ENCODE measurements around the gene ZBTB4. TPM values are rescaled to one million over a fixed set of nuclear protein-coding genes. Genes with fewer than 3 reads are reported as not detected.

ZBTB4 gene
- polyA plus RNA-seq, 1 donor from 2014 or later, result 8.0 TPM

DNA sequence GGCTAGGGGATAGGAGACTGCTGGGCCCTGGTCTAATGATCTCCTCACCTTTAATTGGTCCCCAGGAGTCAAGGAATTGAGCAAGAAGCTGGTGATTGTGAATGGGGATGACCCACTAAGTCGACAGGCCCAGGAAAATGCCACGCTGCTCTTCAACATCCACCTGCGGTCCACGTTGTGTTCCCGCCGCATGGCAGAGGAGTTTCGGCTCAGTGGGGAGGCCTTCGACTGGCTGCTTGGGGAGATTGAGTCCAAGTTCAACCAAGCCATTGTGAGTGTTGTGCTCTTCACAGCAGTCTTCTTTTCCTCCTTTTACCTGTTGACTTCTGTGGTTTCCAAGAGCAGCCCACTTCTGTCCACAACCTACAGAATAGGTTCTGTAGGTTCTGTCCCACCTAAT lies 24.1 kb upstream of the ZBTB4 start:
- no peak overlapping the region for H3K4me3 ChIP-seq (ENCODE audit: low read length)
- H2AFZ ChIP-seq (ENCODE audit: low read depth, low read length), result no peak overlapping the region
- no peaks in the 10 kb centered on the region for H3K79me2 ChIP-seq (replicated peaks; ENCODE audit: insufficient read depth, low read length)
- H3K9me3 ChIP-seq (ENCODE audit: low read length), result no peaks in the 10 kb centered on the region
- H3K36me3 ChIP-seq (ENCODE audit: insufficient read depth, low read length), result no peaks in the 10 kb centered on the region
- no peaks in the 10 kb centered on the region for H3K9me2 ChIP-seq (ENCODE audit: insufficient read depth, low read length)
- no peak overlapping the region for H3K9ac ChIP-seq (ENCODE audit: low read length)
- no peaks in the 10 kb centered on the region for H4K20me1 ChIP-seq (ENCODE audit: insufficient read depth)
- H3F3A ChIP-seq (ENCODE audit: insufficient read depth, low read length, poor library complexity, severe bottlenecking), result no peaks in the 10 kb centered on the region
- no peaks in the 10 kb centered on the region for H3K27me3 ChIP-seq (ENCODE audit: insufficient read depth, low read depth, low read length)
- TF ChIP-seq EZH2 (IDR thresholded peaks at IDR 0.05; ENCODE audit: borderline replicate concordance, insufficient read depth, low read length, poor library complexity, severe bottlenecking) (no peak), POLR2AphosphoS5 (IDR thresholded peaks at IDR 0.05) (no peak), MXI1 (conservative IDR thresholded peaks at IDR 0.05; ENCODE audit: poor library complexity, severe bottlenecking) (no peak), EP300 (conservative IDR thresholded peaks at IDR 0.05; ENCODE audit: poor library complexity, severe bottlenecking) (no peak), RAD21 (conservative IDR thresholded peaks at IDR 0.05) (no peak), TAF1 (IDR thresholded peaks at IDR 0.05; ENCODE audit: low read depth) (no peak), SMC3 (conservative IDR thresholded peaks at IDR 0.05; ENCODE audit: poor library complexity) (no peak)
- TF ChIP-seq, protein P1, sequence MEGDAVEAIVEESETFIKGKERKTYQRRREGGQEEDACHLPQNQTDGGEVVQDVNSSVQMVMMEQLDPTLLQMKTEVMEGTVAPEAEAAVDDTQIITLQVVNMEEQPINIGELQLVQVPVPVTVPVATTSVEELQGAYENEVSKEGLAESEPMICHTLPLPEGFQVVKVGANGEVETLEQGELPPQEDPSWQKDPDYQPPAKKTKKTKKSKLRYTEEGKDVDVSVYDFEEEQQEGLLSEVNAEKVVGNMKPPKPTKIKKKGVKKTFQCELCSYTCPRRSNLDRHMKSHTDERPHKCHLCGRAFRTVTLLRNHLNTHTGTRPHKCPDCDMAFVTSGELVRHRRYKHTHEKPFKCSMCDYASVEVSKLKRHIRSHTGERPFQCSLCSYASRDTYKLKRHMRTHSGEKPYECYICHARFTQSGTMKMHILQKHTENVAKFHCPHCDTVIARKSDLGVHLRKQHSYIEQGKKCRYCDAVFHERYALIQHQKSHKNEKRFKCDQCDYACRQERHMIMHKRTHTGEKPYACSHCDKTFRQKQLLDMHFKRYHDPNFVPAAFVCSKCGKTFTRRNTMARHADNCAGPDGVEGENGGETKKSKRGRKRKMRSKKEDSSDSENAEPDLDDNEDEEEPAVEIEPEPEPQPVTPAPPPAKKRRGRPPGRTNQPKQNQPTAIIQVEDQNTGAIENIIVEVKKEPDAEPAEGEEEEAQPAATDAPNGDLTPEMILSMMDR (IDR thresholded peaks at IDR 0.05; ENCODE audit: poor library complexity, severe bottlenecking), result no peak
- TF ChIP-seq, protein P2, sequence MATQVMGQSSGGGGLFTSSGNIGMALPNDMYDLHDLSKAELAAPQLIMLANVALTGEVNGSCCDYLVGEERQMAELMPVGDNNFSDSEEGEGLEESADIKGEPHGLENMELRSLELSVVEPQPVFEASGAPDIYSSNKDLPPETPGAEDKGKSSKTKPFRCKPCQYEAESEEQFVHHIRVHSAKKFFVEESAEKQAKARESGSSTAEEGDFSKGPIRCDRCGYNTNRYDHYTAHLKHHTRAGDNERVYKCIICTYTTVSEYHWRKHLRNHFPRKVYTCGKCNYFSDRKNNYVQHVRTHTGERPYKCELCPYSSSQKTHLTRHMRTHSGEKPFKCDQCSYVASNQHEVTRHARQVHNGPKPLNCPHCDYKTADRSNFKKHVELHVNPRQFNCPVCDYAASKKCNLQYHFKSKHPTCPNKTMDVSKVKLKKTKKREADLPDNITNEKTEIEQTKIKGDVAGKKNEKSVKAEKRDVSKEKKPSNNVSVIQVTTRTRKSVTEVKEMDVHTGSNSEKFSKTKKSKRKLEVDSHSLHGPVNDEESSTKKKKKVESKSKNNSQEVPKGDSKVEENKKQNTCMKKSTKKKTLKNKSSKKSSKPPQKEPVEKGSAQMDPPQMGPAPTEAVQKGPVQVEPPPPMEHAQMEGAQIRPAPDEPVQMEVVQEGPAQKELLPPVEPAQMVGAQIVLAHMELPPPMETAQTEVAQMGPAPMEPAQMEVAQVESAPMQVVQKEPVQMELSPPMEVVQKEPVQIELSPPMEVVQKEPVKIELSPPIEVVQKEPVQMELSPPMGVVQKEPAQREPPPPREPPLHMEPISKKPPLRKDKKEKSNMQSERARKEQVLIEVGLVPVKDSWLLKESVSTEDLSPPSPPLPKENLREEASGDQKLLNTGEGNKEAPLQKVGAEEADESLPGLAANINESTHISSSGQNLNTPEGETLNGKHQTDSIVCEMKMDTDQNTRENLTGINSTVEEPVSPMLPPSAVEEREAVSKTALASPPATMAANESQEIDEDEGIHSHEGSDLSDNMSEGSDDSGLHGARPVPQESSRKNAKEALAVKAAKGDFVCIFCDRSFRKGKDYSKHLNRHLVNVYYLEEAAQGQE (IDR thresholded peaks at IDR 0.05; ENCODE audit: borderline replicate concordance), result no peak
- H3K4me2 ChIP-seq (ENCODE audit: low read length), result no peak overlapping the region
- no peak overlapping the region for H3K27ac ChIP-seq (ENCODE audit: low read length)

DNA sequence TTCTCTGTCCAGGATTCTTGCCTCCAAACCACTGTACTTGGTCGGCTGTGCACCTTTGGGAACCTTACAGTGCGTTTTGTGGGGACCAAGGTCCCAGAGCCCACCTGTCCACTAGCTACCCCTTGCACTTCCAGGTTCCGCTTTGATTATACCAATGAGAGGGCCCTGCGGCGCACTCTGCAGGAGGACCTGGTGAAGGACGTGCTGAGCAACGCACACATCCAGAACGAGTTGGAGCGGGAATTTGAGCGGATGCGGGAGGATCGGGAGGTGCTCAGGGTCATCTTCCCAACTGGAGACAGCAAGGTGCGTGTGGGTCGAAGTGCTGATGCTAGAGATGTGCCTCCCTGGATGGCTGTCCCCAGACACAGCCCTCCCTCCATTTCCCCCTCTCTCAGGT lies 23.6 kb upstream of the ZBTB4 start:
- Histone ChIP-seq H3K9me2 (ENCODE audit: insufficient read depth, low read length) (no peaks in the 10 kb centered on the region), H3K27me3 (ENCODE audit: insufficient read depth, low read depth, low read length) (no peaks in the 10 kb centered on the region), H3K4me2 (ENCODE audit: low read length) (no peak overlapping the region), H3F3A (ENCODE audit: insufficient read depth, low read length, poor library complexity, severe bottlenecking) (no peaks in the 10 kb centered on the region), H4K20me1 (ENCODE audit: insufficient read depth) (no peaks in the 10 kb centered on the region), H3K79me2 (replicated peaks; ENCODE audit: insufficient read depth, low read length) (no peaks in the 10 kb centered on the region), H3K9ac (ENCODE audit: low read length) (no peak overlapping the region), H3K4me3 (ENCODE audit: low read length) (no peak overlapping the region), H3K9me3 (ENCODE audit: low read length) (no peaks in the 10 kb centered on the region), H2AFZ (ENCODE audit: low read depth, low read length) (no peak overlapping the region), H3K36me3 (ENCODE audit: insufficient read depth, low read length) (no peaks in the 10 kb centered on the region), H3K27ac (ENCODE audit: low read length) (no peak overlapping the region)
- TF ChIP-seq, protein P1 (IDR thresholded peaks at IDR 0.05; ENCODE audit: poor library complexity, severe bottlenecking), result peak; percentile 43
- peak; percentile 42 for TF ChIP-seq SMC3 (conservative IDR thresholded peaks at IDR 0.05; ENCODE audit: poor library complexity)
- TF ChIP-seq, protein P2 (IDR thresholded peaks at IDR 0.05; ENCODE audit: borderline replicate concordance), result no peak
- peak; percentile 45 for TF ChIP-seq RAD21 (conservative IDR thresholded peaks at IDR 0.05)

Data from neural cell (in vitro differentiated cells).